ENCODE data around the gene AUTS2.

Gene AUTS2

GRCh38 chr7:69871213-69871885 is 273.1 kb downstream of the AUTS2 start:
- no peak for DNase-seq

DNA sequence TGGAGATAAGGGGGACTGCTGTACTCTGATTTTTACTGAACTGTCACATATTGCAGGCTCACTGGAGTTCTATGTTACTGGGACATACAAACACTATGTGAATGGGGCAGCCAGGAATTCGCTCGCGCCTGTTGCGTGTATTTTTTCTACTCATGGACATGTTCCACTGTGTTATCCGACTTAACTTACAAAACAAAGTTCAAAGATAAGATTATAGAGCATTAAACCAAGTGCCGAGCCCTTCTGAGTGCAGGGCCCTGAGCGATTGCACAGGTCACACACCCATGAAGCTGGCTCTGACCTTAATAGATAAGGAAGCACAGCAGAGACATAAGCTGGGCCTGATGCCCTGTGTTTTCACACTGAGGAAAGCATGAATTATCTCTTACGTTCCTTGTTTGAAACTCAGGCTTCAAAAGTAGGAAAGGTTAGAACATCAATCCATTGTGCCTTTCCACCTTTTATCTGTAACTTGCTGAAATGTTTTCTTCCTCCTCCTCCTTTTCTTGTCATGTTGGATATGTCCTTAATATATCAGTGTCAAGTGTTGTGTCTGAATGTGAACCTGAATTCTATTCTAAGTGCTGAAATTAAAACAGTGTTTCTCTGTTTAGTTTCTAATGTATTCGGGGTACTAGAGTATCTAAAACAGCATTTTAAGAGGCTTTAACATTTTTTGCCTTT is 273.8 kb downstream of the AUTS2 start:
- no peak for DNase-seq

DNA sequence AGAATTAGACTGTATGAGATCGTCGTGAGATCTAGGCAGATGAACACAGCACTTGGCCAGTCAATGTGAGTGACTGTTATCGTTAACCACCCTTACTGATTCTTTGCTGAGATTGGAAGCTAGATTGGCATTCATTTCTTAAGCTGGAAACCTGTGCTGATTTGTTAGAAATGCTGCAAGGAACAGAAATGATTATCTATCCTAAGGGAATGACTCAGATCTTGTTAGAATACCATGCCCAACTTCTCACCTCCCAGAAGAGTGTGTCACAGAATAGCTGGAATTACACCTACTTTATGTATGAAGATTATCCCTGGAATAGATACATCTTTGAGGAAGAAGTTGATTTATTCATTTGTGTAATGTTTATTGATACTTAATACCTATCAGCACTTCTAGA is 275.2 kb downstream of the AUTS2 start:
- DNase-seq, result no peak

DNA sequence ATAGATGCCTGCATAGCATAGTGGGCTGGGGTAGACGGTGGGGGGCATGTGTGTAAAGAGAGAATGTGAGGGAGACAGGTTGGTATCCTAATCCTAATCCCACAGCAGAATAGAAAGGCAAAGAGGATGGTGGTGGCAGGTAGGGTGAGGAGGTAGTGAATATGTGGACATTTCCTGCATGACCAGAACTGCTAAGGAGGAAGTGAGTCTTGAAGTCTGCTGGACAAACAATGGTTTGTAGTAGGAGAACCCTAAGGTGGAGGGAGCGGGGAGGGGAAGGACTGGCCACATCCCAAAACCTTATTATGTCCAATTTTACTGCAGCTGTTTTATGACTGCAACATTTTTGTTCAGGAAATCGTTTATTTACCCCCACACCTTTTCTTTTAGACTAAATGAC is 279.7 kb downstream of the AUTS2 start:
- DNase-seq, result no peak

- no peak for DNase-seq
Measured at GRCh38 chr7:69878591-69878990, 280.3 kb downstream of the AUTS2 start.

GRCh38 chr7:69879989-69880388 is 281.7 kb downstream of the AUTS2 start:
- DNase-seq, result no peak

GRCh38 chr7:69880840-69881239 is 282.6 kb downstream of the AUTS2 start:
- no peak for DNase-seq

DNA sequence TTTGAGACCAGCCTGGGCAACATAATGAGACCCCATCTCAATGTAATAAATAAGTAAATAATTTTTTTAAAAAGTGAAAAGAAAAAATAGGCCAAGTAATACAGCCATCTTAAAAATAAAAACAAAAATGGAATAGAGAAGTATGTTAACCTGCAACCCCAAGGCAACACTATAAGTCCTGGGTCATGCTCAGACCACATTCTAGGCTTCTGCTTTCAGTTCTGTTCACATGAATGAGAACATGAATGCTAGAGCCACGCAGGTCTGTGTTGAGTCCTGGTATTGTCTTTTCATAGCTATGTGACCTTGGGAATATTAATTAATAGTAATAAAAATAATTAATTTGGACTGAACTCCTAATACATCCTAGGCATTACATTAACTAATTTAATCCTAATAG is 284.0 kb downstream of the AUTS2 start:
- DNase-seq, result no peak

DNA sequence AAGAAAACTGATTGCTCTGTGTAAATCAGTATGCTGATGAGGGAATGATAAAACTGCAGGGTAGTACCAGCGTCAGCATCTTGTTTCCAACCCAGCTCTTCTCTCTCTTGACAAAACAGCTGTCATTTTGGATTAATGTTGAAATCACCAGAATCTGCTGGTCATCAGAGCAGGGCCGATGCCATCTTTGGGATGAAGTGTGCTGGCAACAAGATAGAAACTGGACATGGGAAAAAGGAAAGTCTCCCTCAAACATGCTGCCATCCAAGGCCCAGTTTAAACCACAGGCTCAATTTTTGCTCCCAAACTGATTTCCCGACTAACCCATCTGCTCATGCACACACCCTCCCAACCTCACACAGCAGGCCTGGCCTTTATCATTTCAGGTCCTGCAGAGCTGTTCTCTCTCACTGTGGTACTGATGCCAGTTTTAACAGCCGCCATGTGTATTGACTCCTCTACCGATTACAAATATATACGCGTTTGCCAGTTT is 285.2 kb downstream of the AUTS2 start:
- no peak for DNase-seq

DNA sequence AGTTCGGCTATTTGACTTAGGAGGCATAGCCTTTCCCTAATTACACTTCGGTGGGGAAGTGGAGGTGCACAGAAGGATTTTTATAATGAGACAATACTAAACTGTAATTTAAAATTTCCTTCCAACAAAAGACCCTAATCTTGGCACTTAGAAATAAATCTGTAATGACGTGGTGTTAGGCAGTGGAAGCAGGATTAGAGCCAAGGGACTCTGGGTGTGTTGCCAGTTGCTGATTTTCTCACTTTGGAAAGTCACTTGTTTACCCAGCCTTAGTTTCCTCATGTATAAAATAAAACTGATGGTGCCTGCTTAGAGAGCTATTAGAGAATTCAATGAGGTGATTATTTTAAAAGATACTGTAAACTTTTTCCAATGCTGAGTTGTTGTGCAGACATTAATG is 287.2 kb downstream of the AUTS2 start:
- DNase-seq, result no peak

DNA sequence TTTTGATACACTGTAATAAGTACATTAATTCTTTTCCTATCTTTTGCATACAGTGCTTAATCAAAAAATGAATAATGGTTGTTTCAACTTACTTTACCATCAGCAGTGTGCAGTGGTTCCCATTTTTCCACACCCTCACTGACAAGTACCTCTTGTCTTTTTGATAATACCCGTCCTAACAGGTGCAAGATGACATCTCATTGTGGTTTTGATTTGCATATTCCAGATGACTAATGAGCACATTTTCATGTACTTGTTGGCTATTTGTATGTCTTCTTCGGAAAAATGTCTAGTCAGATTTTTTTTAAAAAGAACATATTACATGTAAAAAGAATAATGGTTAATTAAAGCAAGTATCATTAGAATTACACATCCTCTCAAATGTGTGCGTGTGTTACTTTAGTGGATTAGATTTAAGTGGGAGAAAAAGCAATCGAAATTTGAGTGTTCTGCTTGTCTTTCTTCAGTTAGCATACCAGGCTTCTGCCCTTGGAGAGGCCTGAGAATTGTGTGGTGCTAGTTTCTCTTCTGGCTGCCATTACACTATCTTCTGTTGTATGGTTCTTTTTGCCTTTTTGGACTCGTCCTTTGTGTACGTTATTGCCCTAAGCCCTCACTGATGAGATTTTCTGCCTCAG is 291.2 kb downstream of the AUTS2 start:
- DNase-seq, result no peak

DNA sequence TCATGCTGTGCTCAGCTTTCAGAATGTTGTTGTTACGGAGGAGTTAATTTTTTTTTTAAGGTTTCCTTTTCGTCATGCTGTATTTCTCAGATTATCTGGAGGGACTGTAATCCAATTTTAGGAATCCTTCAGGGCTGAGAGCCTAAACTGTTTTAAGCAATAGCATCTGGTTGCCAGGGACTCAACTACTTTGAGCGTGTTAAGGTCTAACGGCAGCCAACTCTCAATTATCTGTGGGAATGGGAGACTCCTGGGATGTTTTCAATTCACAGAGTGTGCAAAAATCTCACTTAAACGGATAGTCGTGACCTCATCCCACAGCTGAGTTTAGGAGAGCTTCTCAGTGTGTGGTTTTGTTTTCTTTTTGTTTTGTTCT is 291.7 kb downstream of the AUTS2 start:
- DNase-seq, result no peak

- no peak for DNase-seq
Measured at GRCh38 chr7:69892790-69893189, 294.5 kb downstream of the AUTS2 start.

DNA sequence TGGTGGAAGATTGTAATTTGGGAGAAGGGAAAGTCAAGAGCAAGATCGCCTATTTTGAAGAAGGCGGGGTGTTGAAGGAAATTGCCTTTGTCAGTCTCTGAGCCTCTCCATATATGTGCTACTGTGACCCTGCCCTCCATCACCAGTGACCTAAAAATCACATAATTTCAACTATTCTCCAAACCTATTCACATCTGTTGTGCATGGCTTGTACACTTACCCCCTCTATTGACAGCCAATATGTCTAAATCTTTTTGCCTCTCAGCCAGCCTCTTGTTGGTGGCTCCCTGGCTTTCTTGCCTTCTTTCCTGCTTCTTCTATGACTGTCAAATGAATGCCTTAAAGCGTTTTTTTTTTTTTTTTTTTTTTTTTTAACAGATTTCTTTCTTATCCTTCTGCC is 295.6 kb downstream of the AUTS2 start:
- DNase-seq, result no peak

- DNase-seq, result no peak
Measured at GRCh38 chr7:69895446-69895845, 297.2 kb downstream of the AUTS2 start.

DNA sequence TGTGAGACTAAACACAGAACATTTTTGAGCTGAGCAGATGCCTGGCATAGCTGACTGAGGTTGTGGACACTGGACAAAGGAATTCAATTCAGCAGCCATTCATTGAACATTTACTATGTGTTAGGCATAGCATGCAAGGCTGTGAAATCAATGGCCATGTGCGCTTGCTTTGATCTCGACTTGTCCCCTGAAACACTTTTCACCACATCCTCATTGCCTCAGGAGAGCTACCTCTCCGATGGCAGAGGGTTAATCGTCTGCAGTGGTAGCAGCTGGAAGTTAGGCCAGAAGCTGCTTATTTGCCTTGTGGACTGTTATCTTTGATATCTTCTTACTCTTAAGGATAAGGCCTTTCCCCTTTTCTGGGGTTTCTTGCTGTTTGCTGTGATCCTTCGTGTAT is 297.8 kb downstream of the AUTS2 start:
- DNase-seq, result no peak

DNA sequence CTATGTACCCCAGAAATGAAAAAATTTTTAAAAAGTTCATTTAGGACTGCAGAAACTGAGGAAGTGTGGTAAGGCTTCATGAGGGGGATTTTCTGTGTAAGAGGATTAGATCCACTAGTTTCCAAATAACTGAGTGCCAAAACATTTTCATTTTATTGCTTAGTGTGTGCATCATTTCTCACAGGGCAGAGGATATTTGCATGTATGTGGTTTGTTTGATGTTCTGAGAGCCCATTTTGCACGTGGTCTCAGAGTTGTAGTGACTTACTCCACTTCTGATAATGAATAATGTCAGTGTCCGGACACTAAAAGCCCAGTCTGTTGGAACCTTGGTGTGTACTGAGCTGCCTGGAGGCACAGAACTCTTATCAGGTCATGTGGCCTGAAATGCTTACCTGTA is 299.9 kb downstream of the AUTS2 start:
- DNase-seq, result no peak

DNA sequence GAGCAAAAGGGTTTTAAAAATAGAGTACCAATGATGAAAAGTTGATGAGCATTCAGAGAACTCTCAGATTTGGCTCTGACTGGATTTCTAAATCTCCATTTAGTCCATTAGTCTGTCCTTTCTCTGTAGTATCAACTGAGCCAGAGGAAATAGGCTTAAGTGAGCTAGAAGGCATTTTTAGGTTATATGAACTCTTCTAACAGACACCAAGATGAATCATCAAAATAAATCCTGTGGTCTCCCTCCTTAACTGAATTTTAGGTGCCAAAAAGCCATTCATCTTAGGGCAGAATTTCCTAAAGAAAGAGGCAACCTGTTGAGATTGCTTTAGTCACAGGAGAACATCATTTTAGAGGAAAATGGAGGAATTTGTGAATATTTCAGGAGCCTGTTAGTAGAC is 305.1 kb downstream of the AUTS2 start:
- no peak for DNase-seq

- no peak for DNase-seq
Measured at GRCh38 chr7:69906283-69906995, 308.2 kb downstream of the AUTS2 start.

DNA sequence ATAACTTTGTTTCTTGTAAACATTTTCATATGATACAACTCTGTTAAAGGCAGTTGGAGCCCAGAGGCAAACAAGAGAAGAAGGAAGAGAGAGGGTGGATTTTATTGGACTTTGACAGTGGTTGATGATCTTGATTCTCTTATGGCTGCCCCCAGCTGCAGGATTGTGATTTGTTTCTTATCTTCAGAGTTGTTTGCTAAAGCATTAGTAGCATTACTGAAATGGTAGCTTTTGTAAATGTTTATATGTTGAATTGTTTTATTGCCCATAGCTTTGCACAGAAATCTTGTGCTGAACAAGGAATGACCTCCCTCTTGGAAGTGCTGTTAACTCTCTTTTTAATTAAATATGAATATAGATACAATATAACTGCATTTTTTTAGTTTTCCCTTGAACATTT is 309.4 kb downstream of the AUTS2 start:
- DNase-seq, result no peak

GRCh38 chr7:69908454-69908853 is 310.2 kb downstream of the AUTS2 start:
- no peak for DNase-seq

DNA sequence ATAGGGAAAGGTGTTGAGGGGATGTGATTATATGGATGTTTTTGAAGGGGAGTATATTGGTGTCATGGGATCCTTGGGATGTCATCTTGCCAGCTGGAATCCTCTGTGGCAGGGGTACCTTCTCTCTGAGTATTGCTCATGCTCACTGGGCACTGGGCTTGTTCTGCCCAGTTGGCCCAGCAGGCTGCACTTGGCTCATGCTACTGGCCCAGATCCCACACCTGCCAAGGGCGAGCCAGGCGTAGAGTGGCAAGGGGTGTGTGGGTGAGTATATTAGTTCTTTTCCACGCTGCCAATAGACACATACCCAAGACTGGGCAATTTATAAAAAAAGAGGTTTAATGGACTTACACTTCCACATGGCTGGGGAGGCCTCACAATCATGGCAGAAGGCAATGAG is 311.9 kb downstream of the AUTS2 start:
- DNase-seq, result no peak

DNA sequence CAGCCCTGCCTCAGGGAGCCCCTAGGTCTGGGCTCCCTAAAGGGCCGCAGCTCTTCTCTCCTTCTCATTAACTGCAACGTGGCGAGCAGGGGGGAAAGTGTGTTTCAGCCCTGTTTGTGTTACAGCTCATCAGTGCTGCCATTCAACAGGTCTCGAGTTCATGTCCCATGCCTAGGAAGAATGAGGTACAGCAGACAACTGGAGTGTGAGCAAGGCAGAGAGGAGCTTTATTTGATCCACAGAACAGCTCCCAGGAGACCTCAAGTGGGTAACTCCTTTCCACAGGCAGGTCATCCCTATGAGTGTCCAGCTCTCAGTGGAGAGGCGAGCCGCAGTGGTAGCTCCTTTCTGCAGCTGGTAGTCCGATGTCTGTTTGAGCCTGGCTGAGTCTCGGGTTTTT is 313.1 kb downstream of the AUTS2 start:
- DNase-seq, result no peak

DNA sequence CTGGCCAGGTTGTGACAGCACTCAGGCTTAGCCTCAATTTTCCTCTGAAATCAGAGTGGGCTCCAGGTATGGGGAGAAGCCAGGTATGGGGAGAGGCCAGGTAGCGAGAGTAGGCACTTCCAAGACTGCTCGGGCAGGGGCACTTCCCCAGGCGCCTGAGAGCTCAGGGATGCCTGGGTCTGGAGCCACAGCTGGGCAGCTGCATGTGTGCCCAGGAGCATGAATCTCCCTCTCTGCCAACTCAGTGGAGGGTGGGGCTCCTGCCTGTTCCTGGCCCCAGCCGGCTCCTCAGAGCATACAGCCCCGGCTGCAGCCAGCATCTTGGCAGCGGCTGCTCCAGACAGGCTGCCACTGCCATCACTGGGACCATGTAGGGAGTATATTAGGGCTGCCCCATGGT is 313.9 kb downstream of the AUTS2 start:
- no peak for DNase-seq

Data from CD4-positive, alpha-beta T cell treated with Interleukin-10 for 1 hour (primary cell).